MM.1S (cell line): ENCODE measurements around the gene CNNM1.

Source experiments
- DNase-seq: peaks from one replicate; pipeline ENCODE4 v3.0.0-alpha.2; 2015
- H2AFZ ChIP-seq: fragments of 300-600 bp; sonication (generic); 2 replicates; pipeline ENCODE4 v1.6.0; 2016; ENCODE audit warnings: antibody characterized with exemption, low read length
- H3F3A ChIP-seq: fragments of 300-600 bp; sonication (generic); 2 replicates; pipeline ENCODE4 v1.6.1; 2016; ENCODE audit warnings: mild to moderate bottlenecking, antibody characterized with exemption, low read length, moderate library complexity, mixed read lengths; ENCODE audit not compliant: insufficient read depth
- H3K27ac ChIP-seq: fragments of 300-600 bp; sonication (generic); 2 replicates; pipeline ENCODE4 v1.5.1; 2016; ENCODE audit warnings: mild to moderate bottlenecking, low read length
- H3K27me3 ChIP-seq: fragments of 300-600 bp; sonication (generic); replicated peaks from 2 replicates; pipeline ENCODE4 v1.6.0; 2016; ENCODE audit warnings: low read length; ENCODE audit not compliant: insufficient read depth
- H3K36me3 ChIP-seq: fragments of 300-600 bp; sonication (generic); replicated peaks from 2 replicates; pipeline ENCODE4 v1.6.1; 2016; ENCODE audit warnings: mild to moderate bottlenecking, low read length, mixed read lengths; ENCODE audit not compliant: insufficient read depth
- H3K4me1 ChIP-seq: fragments of 300-600 bp; sonication (generic); 2 replicates; pipeline ENCODE4 v1.6.1; 2016; ENCODE audit warnings: low read length, mixed read lengths
- H3K4me2 ChIP-seq: fragments of 300-600 bp; sonication (generic); 2 replicates; pipeline ENCODE4 v1.6.0; 2016; ENCODE audit warnings: low read depth, low read length
- H3K4me3 ChIP-seq: fragments of 300-600 bp; sonication (generic); 2 replicates; pipeline ENCODE4 v1.5.1; 2016; ENCODE audit warnings: low read length, mixed read lengths
- H3K79me2 ChIP-seq: fragments of 300-600 bp; sonication (generic); 2 replicates; pipeline ENCODE4 v1.6.1; 2016; ENCODE audit warnings: mixed run types, low read length, mixed read lengths
- H3K9ac ChIP-seq: fragments of 300-600 bp; sonication (generic); 2 replicates; pipeline ENCODE4 v1.6.1; 2016; ENCODE audit warnings: low read length, mixed read lengths
- H3K9me2 ChIP-seq: fragments of 300-600 bp; sonication (generic); replicated peaks from 2 replicates; pipeline ENCODE4 v1.6.1; 2016; ENCODE audit warnings: mild to moderate bottlenecking, low read length, mixed read lengths; ENCODE audit not compliant: insufficient read depth
- H3K9me3 ChIP-seq: fragments of 300-600 bp; sonication (generic); replicated peaks from 2 replicates; pipeline ENCODE4 v1.6.1; 2016; ENCODE audit warnings: mild to moderate bottlenecking, low read length, mixed read lengths; ENCODE audit not compliant: insufficient read depth
- H4K20me1 ChIP-seq: fragments of 300-600 bp; sonication (generic); 2 replicates; pipeline ENCODE4 v1.6.1; 2016; ENCODE audit warnings: mild to moderate bottlenecking, low read length, moderate library complexity, mixed read lengths; ENCODE audit not compliant: insufficient read depth
- CTCF ChIP-seq: fragments of 300-600 bp; sonication (generic); IDR thresholded peaks from 2 replicates; pipeline ENCODE4 v1.5.1; 2016; ENCODE audit warnings: antibody characterized with exemption, low read length, mixed read lengths
- EZH2 ChIP-seq: fragments of 300-600 bp; sonication (generic); optimal IDR thresholded peaks from 2 replicates; pipeline ENCODE3; 2017; ENCODE audit warnings: low read depth, mild to moderate bottlenecking, antibody characterized with exemption, low read length, mixed read lengths
- EZH2phosphoT487 ChIP-seq: fragments of 300-600 bp; sonication (generic); IDR thresholded peaks from 2 replicates; pipeline ENCODE4 v1.6.1; 2018; ENCODE audit warnings: antibody characterized with exemption, low read length

The CNNM1 gene

GRCh38 chr10:99331207-99331803 lies 2.1 kb downstream of the CNNM1 start:
- Histone ChIP-seq H3K4me2 (no peak overlapping the region), H3K4me3 (no peak overlapping the region)
- DNase-seq, result no peak

GRCh38 chr10:99337311-99337811 lies 8.2 kb downstream of the CNNM1 start:
- H4K20me1 ChIP-seq, result no peaks in the 10 kb centered on the region
- H3K27me3 ChIP-seq, result no peaks in the 10 kb centered on the region
- no peaks in the 10 kb centered on the region for H3K36me3 ChIP-seq
- H3K27ac ChIP-seq, result no peak overlapping the region
- H3K4me1 ChIP-seq, result peaks cover 6% of the 10 kb centered on the region; the same call in 1 of the 2 replicates
- H3F3A ChIP-seq, result no peaks in the 10 kb centered on the region
- DNase-seq, result no peak
- no peak overlapping the region for H3K4me3 ChIP-seq
- H3K9me3 ChIP-seq, result no peaks in the 10 kb centered on the region
- H3K9me2 ChIP-seq, result no peaks in the 10 kb centered on the region
- TF ChIP-seq CTCF (no peak), EZH2 (no peak), EZH2phosphoT487 (no peak)
- H3K79me2 ChIP-seq, result no peaks in the 10 kb centered on the region
- H2AFZ ChIP-seq, result no peak overlapping the region
- H3K4me2 ChIP-seq, result no peak overlapping the region
- no peak overlapping the region for H3K9ac ChIP-seq

More at GRCh38 chr10:99331207-99331803, 2.1 kb downstream of the CNNM1 start:
- no peaks in the 10 kb centered on the region for H4K20me1 ChIP-seq
- no peaks in the 10 kb centered on the region for H3K9me3 ChIP-seq
- H3K79me2 ChIP-seq, result no peaks in the 10 kb centered on the region
- no peaks in the 10 kb centered on the region for H3K4me1 ChIP-seq
- no peaks in the 10 kb centered on the region for H3K27me3 ChIP-seq
- TF ChIP-seq EZH2phosphoT487 (no peak), CTCF (no peak), EZH2 (no peak)
- H3K9me2 ChIP-seq, result no peaks in the 10 kb centered on the region
- H3F3A ChIP-seq, result no peaks in the 10 kb centered on the region
- no peak overlapping the region for H2AFZ ChIP-seq
- H3K36me3 ChIP-seq, result no peaks in the 10 kb centered on the region
- no peak overlapping the region for H3K27ac ChIP-seq
- H3K9ac ChIP-seq, result no peak overlapping the region

GRCh38 chr10:99337901-99338300 lies 8.7 kb downstream of the CNNM1 start:
- Histone ChIP-seq H3K4me3 (no peak overlapping the region), H3K9me3 (no peaks in the 10 kb centered on the region), H3K9me2 (no peaks in the 10 kb centered on the region), H2AFZ (no peak overlapping the region), H3K27me3 (no peaks in the 10 kb centered on the region), H3K79me2 (no peaks in the 10 kb centered on the region), H3K4me2 (no peak overlapping the region), H3K36me3 (no peaks in the 10 kb centered on the region), H3F3A (no peaks in the 10 kb centered on the region), H4K20me1 (no peaks in the 10 kb centered on the region), H3K9ac (no peak overlapping the region), H3K27ac (no peak overlapping the region), H3K4me1 (peaks cover 8% of the 10 kb centered on the region; the same call in 1 of the 2 replicates)
- TF ChIP-seq EZH2phosphoT487 (no peak), CTCF (no peak), EZH2 (no peak)
- no peak for DNase-seq
